Forelimb muscle (tissue), 1 donor: ENCODE measurements around the gene ZNF592. TPM values are rescaled to one million over a fixed set of nuclear protein-coding genes. Genes with fewer than 3 reads are reported as not detected.
"Not testable (repeated sequence)": the region's sequence is repeated elsewhere in the genome, so short reads cannot be mapped to it uniquely, and the experiment has no call there.

ENCODE experiments used
- DNase-seq: peaks from one replicate; pipeline ENCODE4 v3.0.0-alpha.2; 2013; ENCODE audit warnings: low read depth
- polyA plus RNA-seq: library from polyadenylated mRNA; unstranded; fragments of 120-200 nt; gene quantifications from one replicate; pipeline ENCODE4 v1.2.1, GENCODE V29; 2013; ENCODE audit not compliant: insufficient read length

Gene ZNF592
- polyA plus RNA-seq, 1 donor = 22.2 TPM

DNA sequence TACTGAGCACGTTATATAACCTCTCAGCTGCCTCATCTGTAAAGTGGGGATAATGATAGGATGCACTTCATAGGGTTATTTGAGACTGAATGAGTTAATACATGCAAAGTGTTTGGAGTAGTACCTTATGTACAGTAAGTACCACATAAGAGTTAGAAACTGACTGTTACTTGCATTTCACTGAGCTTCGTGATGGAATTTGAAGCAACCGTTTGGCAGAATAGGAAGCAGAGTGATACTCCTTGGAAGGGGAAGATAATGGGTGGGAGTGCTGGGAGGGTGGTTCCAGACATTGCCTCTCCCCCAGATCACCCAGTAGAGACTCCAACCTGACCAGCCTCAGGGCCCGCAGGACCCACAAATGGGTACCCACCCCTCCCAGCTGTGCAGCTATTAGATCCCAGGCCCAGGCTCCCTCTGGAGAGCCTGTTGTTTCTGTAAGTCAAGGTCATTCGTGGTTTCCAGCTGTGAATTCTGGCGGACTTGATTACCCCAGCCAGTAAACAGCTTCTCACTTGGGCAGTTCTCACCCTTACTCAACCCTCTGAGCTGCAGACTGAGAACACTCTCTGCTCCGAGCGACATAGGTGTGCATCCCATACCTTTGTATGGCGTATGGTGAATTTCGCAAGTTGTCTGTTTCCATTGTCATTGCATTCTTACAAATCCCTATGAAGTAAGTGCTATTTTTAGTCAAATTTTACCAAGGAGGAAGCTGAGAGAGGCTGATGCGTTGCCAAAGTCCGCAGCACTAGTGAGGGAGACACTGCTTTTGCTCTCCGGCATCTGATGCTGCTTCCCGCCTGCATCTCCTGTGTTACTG, 79.9 kb downstream of the ZNF592 start:
- DNase-seq = no peak

DNA sequence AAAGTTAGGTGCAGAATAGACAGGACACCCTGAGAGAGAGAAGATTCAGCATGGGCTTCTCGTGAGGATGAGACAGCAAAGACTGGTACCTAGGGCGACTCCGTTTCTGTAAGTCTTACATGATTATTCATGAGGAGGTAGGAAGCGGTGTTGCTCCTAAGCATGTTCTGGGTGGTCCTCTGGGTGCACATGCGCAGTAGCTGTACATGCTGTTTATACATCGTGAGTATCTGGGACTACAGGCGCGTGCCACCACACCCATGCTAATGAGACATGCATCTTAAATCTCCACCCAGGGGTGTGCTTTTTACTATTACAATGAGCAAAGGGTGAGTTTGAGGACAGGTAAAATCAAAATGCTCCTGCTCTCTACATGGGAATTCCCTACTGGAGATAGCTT, 81.0 kb downstream of the ZNF592 start:
- no peak for DNase-seq

DNA sequence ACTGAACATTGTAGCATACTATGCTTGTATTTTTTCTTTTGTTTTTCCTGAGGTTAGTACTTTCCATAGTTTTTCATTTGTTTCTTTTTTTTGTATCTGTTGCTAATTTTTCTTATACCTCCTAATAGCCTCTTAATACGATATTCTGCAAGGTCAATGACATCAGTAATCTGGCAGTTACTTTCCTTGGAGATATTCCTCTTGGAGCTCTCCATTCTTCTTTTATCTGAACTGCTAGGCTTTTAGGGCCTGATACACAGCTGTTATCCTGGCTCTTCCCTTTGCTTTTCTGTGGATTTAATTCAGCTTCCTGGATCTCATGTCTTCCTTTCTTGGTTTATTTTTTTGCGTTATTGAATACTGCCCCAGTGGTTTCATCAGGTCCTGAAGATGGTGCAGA, 81.6 kb downstream of the ZNF592 start:
- DNase-seq = no peak

DNA sequence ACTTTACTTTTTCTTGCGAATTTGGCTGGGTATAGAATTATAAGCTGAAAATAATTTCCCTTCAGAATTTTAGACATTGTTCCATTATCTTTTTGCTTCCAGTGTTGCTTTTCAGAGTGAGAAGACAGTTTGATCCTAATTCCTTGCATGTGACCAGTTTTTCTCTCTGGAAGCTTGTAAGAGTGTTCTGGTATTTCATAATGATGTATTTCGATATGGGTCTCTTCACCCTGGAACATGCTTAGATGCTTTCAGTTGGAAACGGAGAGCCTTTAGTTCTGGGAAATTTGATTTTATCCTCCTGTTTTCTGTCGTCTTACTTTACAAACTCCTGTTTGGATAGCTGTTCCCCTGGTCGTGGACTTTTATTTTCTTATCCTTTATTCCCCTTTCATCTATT, 82.6 kb downstream of the ZNF592 start:
- no peak for DNase-seq

DNA sequence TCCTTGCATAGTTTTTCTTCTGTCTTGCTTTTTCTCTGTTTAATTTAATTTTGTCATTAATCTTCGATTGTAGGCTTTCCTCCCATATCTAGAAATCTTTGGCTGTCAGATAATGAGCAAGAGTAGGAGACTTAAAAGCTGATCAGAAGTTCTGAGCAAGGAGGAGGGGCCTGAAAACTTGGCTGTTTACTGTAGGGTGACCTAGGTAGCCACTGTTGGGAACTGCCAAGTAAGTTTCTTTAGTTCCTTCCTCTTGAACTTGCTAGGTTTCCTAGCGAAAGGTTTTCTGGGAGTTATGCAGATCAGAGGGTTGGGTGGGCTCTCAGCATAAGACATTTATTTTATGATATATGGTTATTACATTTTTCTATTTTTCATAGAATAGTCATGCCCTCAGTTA, 83.2 kb downstream of the ZNF592 start:
- no peak for DNase-seq

DNA sequence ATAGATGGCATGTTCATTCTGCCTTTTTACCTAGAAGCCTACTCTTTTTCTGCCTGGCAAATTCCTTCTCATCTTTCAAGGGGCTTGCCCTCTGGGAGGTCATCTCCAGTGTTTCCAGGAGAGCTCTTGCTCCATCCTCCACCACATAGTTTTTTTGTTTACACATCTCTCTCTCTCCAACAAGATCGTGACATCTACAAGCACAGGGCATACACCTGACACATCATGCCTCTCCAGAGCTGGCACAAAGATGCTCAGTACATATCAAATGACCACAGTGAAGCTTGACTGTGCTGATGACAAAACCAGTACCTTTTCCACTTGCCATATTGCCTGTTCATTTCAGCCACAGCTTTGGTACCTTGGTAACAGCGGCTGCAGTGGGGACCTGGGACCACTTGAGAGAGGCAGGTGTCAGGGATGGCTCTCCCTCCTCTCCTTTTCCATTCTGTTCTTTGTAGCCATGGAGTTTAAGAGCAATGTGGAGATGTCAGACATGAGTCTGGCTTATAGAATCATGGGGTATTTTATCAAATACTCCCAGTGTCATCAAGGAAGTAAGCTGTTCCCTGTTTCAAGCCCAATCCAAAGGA, 84.2 kb downstream of the ZNF592 start:
- no peak for DNase-seq

DNA sequence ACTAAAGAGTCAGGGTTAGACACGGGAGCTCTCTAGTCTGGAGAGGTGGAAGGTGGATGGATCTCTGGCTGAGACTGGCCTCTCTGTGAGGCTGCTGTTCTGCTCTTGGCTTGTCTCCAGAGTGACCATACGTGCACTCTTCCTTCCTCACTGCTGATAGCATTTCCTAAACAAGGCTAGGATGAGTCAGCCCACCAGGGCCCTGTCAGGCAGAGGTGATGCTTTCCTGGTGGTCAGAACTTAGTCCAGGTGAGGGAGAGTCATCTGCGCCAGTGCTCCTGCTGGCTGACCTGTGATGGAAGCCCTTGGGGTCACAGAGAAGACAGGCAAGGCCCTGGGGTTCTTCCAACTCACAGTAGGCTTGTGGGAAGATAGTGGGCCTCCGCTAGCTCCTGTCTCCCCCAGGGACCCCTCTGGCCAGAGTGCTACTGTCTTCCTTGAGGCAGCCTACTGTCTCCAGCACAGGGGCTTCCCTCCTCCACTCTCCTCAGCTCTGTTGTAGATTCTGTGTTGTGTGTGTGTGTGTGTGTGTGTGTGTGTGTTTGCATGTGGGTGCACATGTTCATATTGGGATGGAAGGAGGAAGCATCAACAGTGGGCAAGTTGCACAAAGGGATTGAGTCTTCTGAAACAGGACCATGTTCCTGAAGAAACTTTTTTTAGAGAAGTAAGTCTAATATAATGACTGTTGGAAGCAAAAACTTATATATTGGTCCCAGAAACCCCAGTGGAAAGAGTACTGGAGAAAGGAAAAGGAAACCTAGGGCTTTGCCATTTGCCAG, 85.2 kb downstream of the ZNF592 start:
- DNase-seq = no peak

DNA sequence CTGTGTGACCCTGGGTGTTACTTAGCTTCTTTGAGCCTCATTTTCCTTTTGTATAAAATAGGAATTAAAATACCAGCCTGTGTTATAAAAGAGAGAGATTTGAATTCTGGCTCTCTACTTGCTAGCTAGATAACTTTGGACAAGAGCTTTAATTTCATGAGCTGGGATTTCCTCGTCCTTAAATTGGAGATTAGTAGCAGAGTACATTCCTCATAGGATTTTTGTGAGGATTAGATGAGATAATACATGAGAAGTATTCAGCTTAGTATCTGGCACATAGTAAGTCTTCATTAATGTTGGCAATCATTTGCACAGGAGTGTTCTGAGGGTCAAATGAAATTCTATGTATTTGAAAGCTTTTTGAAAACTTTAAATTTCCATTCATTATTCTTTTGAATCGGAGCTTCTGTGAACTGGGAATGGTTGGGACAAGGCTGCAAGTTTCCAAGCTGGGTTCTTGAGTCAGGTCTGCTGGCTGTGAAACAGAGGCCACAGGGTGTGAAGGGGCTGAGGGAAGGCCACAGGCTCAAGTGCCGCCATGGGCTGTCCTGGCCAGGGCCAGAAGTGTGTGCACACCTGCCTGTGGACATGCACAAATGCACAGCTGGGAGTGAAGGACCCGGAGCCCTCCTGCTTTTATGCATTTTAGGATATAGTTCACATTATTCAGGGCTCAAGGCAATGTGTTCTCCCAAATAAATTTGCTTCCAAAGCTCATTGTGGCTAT, 86.0 kb downstream of the ZNF592 start:
- no peak for DNase-seq

DNA sequence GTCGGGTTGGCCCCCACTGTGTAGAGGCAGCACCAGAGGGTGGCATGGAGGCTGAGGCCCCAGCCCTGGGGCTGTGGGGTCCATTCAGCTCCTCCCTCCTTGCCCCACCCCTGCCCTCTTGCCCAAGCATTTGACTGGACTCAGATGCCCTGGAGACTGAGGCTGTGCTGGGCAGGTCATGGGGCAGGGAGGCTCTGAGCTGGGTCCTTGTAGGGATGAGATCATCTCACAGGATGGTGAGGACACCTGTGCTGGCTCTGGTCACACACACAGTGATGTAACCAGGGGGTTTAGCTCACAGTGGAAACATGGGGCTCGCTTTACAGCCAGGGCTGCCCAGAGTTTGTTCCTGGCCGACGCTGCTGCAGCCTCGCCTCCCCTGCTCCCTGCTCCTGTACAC, 86.6 kb downstream of the ZNF592 start:
- DNase-seq = no peak

DNA sequence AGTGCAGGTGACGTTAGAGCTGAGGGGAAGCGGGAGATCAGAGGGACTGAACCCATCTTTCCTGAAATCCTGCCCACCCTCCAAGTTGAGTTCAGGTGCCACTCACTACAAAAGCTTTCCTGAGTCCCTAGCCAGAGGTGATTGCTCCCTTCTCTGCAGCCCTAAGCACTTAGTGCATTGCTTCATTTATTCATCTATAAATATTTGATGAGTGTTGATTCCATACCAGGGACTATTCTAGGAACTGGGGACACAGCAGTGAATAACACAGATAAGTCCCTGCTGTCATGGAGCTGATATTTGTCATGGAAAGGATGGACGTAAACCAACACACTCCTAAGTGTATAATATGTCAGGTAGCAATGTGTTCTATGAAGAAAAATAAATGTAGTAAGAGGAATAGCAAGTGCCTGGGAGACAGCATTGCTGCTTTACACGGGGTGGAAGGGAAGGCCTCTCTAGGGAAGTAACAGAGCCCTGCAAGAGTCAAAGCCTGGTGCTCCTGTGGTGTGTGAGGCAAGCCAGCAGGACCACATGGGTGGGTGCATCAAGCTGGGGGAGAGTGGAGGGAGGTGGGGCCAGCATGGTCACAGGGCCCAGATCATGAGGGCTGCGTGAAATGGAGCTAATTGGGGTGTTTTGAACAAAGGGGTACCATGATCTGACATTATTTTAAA, 87.4 kb downstream of the ZNF592 start:
- no peak for DNase-seq

DNA sequence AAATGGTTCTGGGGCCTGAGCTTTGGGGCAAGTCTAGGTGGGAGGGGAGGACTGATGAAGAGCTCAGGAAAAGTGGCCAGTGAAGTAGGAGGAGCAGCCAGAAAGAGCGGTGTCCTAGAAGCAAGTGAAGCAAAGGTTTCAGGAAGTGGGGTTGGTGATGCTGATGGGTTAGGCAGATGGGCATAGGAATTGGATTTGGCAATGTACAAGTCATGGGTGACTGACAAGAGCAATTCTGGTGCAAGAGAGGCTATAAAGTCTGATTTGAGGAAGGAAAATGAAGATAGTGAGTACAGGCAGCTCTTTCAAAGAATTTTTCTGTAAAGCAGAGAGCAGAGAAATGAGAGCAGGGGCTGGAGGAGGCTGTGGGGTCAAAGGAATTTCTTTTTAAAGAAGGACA, 88.5 kb downstream of the ZNF592 start:
- no peak for DNase-seq

DNA sequence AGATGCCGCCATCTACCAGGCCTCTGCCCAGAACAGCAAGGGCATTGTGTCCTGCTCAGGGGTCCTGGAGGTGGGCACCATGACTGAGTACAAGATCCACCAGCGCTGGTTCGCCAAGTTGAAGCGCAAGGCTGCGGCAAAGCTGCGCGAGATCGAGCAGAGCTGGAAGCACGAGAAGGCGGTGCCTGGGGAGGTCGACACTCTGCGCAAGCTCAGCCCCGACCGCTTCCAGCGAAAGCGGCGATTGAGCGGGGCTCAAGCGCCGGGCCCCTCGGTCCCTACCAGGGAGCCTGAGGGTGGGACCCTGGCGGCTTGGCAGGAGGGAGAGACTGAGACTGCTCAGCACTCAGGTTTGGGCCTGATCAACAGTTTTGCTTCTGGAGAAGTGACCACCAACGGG, 91.3 kb downstream of the ZNF592 start:
- DNase-seq = no peak

DNA sequence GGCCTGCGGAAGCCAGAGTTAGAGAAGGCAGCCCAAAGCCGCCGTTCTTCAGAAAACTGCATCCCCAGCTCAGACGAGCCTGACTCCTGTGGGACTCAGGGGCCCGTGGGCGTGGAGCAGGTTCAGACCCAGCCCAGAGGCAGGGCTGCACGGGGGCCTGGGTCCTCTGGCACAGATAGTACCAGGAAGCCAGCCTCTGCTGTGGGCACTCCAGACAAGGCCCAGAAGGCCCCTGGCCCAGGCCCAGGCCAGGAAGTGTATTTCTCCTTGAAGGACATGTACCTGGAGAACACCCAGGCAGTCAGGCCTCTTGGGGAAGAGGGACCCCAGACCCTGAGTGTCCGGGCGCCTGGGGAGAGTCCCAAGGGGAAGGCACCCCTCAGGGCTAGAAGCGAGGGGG, 91.9 kb downstream of the ZNF592 start:
- no peak for DNase-seq

DNA sequence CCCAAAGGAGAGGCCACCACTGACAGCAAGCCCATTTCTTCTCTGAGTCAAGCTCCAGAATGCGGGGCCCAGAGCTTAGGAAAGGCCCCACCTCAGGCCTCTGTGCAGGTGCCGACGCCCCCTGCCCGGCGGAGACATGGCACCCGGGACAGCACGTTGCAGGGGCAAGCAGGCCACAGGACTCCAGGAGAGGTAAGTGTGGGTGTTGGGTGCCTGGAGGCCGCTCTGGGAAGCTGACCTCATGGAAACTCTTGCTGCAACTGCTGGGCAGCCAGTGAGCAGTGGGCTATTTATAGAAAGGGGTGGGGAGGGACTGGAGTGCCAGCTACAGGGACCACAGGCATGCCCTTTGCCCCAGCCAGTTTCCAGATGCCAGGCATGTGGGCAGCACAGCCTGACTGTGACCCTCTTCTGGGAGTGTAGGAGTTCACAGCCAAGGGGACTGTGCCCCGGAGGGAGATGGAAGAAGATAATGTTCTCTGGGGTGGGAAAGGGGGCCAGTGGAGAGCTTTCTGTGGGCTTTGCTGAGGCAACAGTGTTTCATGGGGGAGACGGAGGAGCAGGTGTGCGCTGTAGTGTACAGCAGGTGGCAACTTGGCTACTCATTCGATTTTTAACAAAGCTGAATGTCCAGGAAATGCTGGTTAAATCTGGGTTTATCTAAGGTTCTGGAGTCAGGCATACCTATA, 92.5 kb downstream of the ZNF592 start:
- DNase-seq = no peak

DNA sequence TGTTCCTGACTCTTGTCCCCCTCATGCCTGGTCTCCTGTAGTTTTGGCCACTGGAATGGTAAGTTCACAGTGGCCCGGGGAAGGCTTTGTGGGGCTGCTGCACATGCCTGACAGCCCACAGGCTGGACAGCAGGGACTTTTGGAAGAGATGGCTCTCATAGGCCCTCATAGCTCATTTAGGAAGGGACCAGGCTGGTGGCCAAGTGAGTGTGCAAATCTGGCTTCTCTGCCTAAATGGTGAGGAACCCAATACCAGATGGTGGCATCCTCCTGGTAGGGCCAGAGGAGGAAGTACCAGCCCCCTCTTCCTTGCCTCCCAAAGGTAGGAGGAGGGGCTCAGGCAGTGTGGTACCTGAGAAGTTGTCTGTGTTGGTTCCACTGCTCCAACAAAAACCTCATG, 94.4 kb downstream of the ZNF592 start:
- DNase-seq = no peak

DNA sequence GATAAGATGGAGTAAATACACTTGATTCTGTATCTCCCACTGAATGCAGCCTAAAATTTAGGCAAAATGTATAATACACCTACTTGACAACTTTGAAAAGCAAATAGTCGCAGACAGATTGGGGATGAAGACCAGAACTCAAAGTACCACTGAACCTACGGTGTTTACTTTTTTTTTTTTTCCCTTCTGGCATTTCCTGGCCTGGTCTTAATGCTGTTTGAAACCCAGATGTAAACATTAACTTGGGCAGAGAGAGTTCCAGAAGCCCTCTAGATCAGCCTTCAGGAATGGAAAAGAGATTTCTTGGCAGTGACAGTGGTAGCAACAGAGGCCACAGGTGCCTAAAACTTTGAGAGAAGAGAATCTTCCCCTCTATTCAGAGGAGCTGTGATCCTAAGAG, 96.6 kb downstream of the ZNF592 start:
- no peak for DNase-seq

DNA sequence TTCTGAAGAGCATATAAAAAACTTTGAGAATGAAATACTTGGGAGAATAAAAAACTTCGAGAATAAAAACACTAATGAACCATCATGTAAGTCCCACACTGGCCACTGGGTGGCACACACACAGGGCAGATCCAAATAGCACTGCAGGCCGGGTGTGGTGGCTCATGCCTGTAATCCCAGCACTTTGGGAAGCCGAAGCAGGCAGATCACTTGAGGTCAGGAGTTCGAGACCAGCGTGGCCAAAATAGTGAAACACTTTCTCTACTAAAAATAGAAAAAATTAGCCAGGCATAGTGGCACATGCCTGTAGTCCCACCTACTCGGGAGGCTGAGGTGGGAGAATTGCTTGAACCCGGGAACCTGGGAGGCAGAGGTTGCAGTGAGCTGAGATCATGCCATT, 97.2 kb downstream of the ZNF592 start:
- not testable (repeated sequence) for DNase-seq

DNA sequence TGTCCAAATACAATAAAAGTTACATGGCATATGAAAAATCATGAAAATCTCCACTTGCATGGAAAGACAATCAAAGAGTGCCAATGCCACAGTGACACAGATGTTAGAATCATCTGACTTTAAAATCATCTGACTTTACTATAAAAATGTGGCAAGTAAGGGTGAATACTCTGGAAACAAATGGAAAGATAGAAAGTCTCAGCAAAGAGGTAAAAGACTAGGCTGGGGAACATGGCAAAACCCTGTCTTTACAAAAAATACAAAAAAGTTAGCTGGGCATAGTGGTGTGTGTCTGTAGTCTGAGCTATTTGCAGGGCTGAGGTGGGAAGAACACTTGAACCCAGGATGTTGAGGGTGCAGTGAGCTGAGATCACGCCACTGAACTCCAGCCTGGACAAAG, 97.9 kb downstream of the ZNF592 start:
- no peak for DNase-seq

DNA sequence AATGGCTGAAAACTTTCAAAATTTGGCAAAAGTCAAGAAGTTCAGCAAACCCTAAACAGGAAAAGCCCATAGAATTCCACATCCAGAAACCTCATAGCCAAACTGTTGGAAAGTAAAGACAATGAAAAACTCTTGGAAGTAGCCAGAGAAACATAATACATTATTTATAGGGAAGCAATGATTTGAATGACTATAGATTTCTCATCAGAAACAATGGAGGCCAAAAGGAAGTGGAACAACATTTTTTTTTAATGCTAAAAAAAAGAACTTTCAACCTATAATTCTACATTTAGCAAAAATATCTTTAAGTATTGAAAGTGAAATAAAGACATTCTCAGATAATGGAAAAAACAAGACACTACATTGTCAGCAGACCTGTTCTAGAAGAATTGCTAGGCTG, 99.0 kb downstream of the ZNF592 start:
- no peak for DNase-seq

DNA sequence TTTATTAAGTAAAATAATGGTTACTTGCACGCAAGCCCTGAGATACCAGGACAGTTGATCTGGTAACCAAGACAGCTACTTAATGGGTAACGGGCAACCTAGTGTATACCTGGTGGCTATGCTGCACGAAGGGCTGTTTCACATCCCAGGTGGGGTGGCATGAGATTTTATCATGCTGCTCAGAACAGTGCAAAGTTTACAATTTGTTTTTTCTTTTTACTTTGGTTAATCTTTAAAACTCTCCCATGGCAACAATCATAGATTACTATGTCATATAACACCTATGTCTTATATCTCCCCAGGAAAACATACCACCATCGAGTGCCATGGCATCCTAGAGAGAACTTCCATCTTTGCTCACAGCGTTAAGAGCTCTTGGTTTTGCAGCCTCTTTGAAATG, 103.8 kb downstream of the ZNF592 start:
- no peak for DNase-seq

DNA sequence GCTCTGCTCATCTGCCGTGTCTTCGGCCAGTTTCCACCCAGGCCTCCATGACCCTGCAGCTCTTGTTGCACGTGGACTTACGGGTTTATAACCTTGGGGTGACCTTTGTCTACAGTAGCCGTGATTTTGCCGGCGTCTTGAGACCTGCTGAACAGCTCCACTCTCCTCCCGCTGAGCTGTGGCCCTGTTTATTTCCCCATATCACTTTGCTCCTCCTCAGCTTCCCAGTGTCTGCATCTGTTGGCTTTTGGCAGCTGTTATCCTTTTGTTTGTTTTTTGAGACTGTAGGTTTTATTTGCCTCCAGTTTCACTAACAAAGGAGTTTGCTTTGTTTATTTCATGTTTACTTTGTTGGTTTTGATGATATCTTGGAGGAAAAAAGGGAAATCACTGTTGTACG, 106.7 kb downstream of the ZNF592 start:
- DNase-seq = no peak
